ENCODE results near the gene OGFOD3. TPM values are rescaled to one million over a fixed set of nuclear protein-coding genes. Genes with fewer than 3 reads are reported as not detected.

OGFOD3 gene
- total and polyA plus RNA-seq, 2 donors (not counting 3 experiments of a cell fraction or from before 2014, with no cell fraction given): 31.7 to 34.8 TPM

GRCh38 chr17:82358465-82359350, 59.7 kb downstream of the OGFOD3 start, which contains the start of gene TEX19:
TEX19 (plus strand) TSS chr17:82359247; CDS start chr17:82362151, 2,904 bp downstream.
- dilution Hi-C loops (cut with MboI; ENCODE audit: extremely low pct_ligation_motif_present, low sequenced_read_pairs): no loop called here
- Histone ChIP-seq H3K4me3 (replicated peaks in 1 of 3; ENCODE audit: insufficient read depth in 1 of 3, low read depth in 1 of 3, low read length in 3 of 3) (no peak within 1 kb of the TSS), H3K79me2 (ENCODE audit: control insufficient read depth, insufficient read depth, low read length) (no peaks in the 10 kb centered on the region), H2AFZ (ENCODE audit: low read depth, low read length) (peak within 1 kb of the TSS; percentile 35), H4K20me1 (replicated peaks; ENCODE audit: control insufficient read depth, extremely low read depth, insufficient read depth, low read length) (no peaks in the 10 kb centered on the region), H3K36me3 (ENCODE audit: control insufficient read depth in 2 of 2, extremely low read depth in 1 of 2, insufficient read depth in 2 of 2, low read length in 2 of 2) (no peaks in the 10 kb centered on the region), H3K4me1 (ENCODE audit: control insufficient read depth, extremely low read depth, insufficient read depth, low read length) (peaks cover 2% of the 10 kb centered on the region), H3K4me2 (ENCODE audit: insufficient read depth, low read length) (no peak within 1 kb of the TSS), H3K9me1 (replicated peaks; ENCODE audit: control insufficient read depth, extremely low read depth, insufficient read depth, low read length) (no peaks in the 10 kb centered on the region), H3K27me3 (ENCODE audit: control insufficient read depth in 2 of 2, insufficient read depth in 2 of 2, low read length in 2 of 2) (no peaks in the 10 kb centered on the region), H3K27ac (ENCODE audit: insufficient read depth, low read depth, low read length) (no peak within 1 kb of the TSS), H3K9ac (replicated peaks; ENCODE audit: extremely low read depth, insufficient read depth, low read length) (no peak within 1 kb of the TSS), H3K9me3 (replicated peaks; ENCODE audit: control insufficient read depth, insufficient read depth, low read length) (no peaks in the 10 kb centered on the region)
- DNase-seq (ENCODE audit: low read depth, low spot score) (no peak), FAIRE-seq (no peak)
- intact Hi-C loops (cut with micrococcal nuclease): no loop called here
- BruUV-seq (replicated peaks): no TSS peak
- TF ChIP-seq POLR2A (IDR thresholded peaks at IDR 0.05; ENCODE audit: low read depth, low read length): no peak
- no peak for TF ChIP-seq MYC (IDR thresholded peaks at IDR 0.05; ENCODE audit: low read depth, low read length)
- TF ChIP-seq MAX (IDR thresholded peaks at IDR 0.05; ENCODE audit: insufficient read depth, insufficient read length): no peak
- TF ChIP-seq POLR2AphosphoS5 (IDR thresholded peaks at IDR 0.05; ENCODE audit: insufficient read depth, low read depth, low read length): no peak
- no peak for TF ChIP-seq CTCF (IDR thresholded peaks at IDR 0.05; ENCODE audit: extremely low read depth in 1 of 2, insufficient read depth in 1 of 2, low read depth in 1 of 2, low read length in 2 of 2)
- TF ChIP-seq EZH2 (IDR thresholded peaks at IDR 0.05; ENCODE audit: borderline replicate concordance, low read depth, low read length, severe bottlenecking): no peak
- TF ChIP-seq FOS (IDR thresholded peaks at IDR 0.05; ENCODE audit: borderline replicate concordance, insufficient read depth, low read length): no peak
- TF ChIP-seq GATA2 (IDR thresholded peaks at IDR 0.05; ENCODE audit: insufficient read depth, insufficient read length, low read depth, low read length): no peak
- no peak for TF ChIP-seq JUN (IDR thresholded peaks at IDR 0.05; ENCODE audit: borderline replicate concordance, insufficient read depth, insufficient read length, low read depth)
- ChIA-PET CTCF (no interaction called here), POLR2A (no interaction called here)

Data from endothelial cell of umbilical vein (primary cell).